ENCODE measurements around the gene SLC9A7.

DNA sequence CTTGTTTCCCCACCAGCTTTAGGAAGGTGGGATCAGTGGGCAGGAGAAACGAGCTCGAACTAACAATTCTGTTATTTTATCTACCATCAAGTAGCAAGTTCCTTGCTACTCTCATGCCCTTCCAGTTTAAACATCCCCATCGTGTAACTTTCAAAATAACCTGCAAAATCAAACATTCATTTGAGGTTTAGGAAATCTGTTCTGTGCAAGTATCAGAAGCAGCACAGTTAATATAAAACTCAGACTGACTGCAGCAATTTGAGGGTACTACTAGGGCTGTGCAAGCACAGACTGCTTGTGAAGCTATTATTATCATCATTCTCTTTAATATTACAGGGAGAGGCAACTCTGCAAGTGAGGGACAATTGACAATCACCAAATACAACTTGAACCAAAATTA lies 137.3 kb downstream of the SLC9A7 start:
- TF ChIP-seq SIN3A (IDR thresholded peaks at IDR 0.05; ENCODE audit: borderline replicate concordance, insufficient read depth, low read length) (no peak), POLR2AphosphoS5 (IDR thresholded peaks at IDR 0.05; ENCODE audit: low read depth, low read length) (no peak), TAF1 (IDR thresholded peaks at IDR 0.05; ENCODE audit: borderline replicate concordance, insufficient read depth, low read length) (no peak), REST (IDR thresholded peaks at IDR 0.05; ENCODE audit: insufficient read depth in 1 of 2, low read depth in 2 of 2, low read length in 2 of 2) (no peak), FOXP2 (optimal IDR thresholded peaks at IDR 0.05; ENCODE audit: borderline replicate concordance, extremely low read depth, extremely low read length, insufficient read depth) (no peak)
